ENCODE results near the gene TTC9C. TPM values are rescaled to one million over a fixed set of nuclear protein-coding genes. Genes with fewer than 3 reads are reported as not detected.
A peak's percentile ranks its signal among the peaks of the same experiment; 100 is the strongest.

Gene TTC9C
- total and polyA plus RNA-seq, 2 donors (not counting 3 experiments of a cell fraction or from before 2014, with no cell fraction given) = 27.4 to 43.5 TPM

- Histone ChIP-seq H3K9me3 (replicated peaks; ENCODE audit: control insufficient read depth, insufficient read depth, low read length) (no peaks in the 10 kb centered on the region), H3K79me2 (ENCODE audit: control insufficient read depth, insufficient read depth, low read length) (no peaks in the 10 kb centered on the region), H3K4me3 (replicated peaks in 1 of 3; ENCODE audit: insufficient read depth in 1 of 3, low read depth in 1 of 3, low read length in 3 of 3) (no peak overlapping the region), H3K27me3 (ENCODE audit: control insufficient read depth in 2 of 2, insufficient read depth in 2 of 2, low read length in 2 of 2) (no peaks in the 10 kb centered on the region), H2AFZ (ENCODE audit: low read depth, low read length) (peak overlapping the region; percentile 89), H3K27ac (ENCODE audit: insufficient read depth, low read depth, low read length) (no peak overlapping the region), H4K20me1 (replicated peaks; ENCODE audit: control insufficient read depth, extremely low read depth, insufficient read depth, low read length) (no peaks in the 10 kb centered on the region), H3K4me1 (ENCODE audit: control insufficient read depth, extremely low read depth, insufficient read depth, low read length) (peaks cover 25% of the 10 kb centered on the region), H3K9ac (replicated peaks; ENCODE audit: extremely low read depth, insufficient read depth, low read length) (no peak overlapping the region), H3K36me3 (ENCODE audit: control insufficient read depth in 2 of 2, extremely low read depth in 1 of 2, insufficient read depth in 2 of 2, low read length in 2 of 2) (peaks cover 2 to 7% of the 10 kb centered on the region in 2 experiments), H3K9me1 (replicated peaks; ENCODE audit: control insufficient read depth, extremely low read depth, insufficient read depth, low read length) (no peaks in the 10 kb centered on the region), H3K4me2 (ENCODE audit: insufficient read depth, low read length) (peak overlapping the region; percentile 82)
- intact Hi-C loops (cut with micrococcal nuclease) = loop anchor here (1.0 to 5.0 kb wide), 4 partner anchors 40 to 106 kb away; partner anchors contain the start of genes C11orf98, CSKMT, INTS5 and MTA2
- dilution Hi-C loops (cut with MboI; ENCODE audit: extremely low pct_ligation_motif_present, low sequenced_read_pairs) = no loop called here
- BruUV-seq (replicated peaks) = no TSS peak
- FAIRE-seq (no peak), DNase-seq (ENCODE audit: low read depth, low spot score) (no peak)
- CTCF ChIA-PET = interaction anchor here (1.1 to 2.5 kb wide), 4 partner anchors 13 to 79 kb away, joined by 3 to 14 read pairs (median 4); partner anchors contain the start of genes C11orf98, CSKMT and HNRNPUL2
- no peak for TF ChIP-seq EZH2 (IDR thresholded peaks at IDR 0.05; ENCODE audit: borderline replicate concordance, low read depth, low read length, severe bottlenecking)
- TF ChIP-seq MYC (IDR thresholded peaks at IDR 0.05; ENCODE audit: low read depth, low read length) = no peak
- no peak for TF ChIP-seq GATA2 (IDR thresholded peaks at IDR 0.05; ENCODE audit: insufficient read depth, insufficient read length, low read depth, low read length)
- no peak for TF ChIP-seq POLR2AphosphoS5 (IDR thresholded peaks at IDR 0.05; ENCODE audit: insufficient read depth, low read depth, low read length)
- no peak for TF ChIP-seq JUN (IDR thresholded peaks at IDR 0.05; ENCODE audit: borderline replicate concordance, insufficient read depth, insufficient read length, low read depth)
- no peak for TF ChIP-seq MAX (IDR thresholded peaks at IDR 0.05; ENCODE audit: insufficient read depth, insufficient read length)
- no peak for TF ChIP-seq FOS (IDR thresholded peaks at IDR 0.05; ENCODE audit: borderline replicate concordance, insufficient read depth, low read length)
- no peak for TF ChIP-seq POLR2A (IDR thresholded peaks at IDR 0.05; ENCODE audit: low read depth, low read length)
- no peak for TF ChIP-seq CTCF (IDR thresholded peaks at IDR 0.05; ENCODE audit: extremely low read depth in 1 of 2, insufficient read depth in 1 of 2, low read depth in 1 of 2, low read length in 2 of 2)
- POLR2A ChIA-PET = interaction anchor here (0.6 to 1.5 kb wide), 4 partner anchors 41 to 135 kb away, joined by 3 to 19 read pairs (median 5); partner anchors contain the start of genes C11orf98, CSKMT and TUT1
Observed at GRCh38 chr11:62706850-62707247, 21.4 kb upstream of the TTC9C start.
